ENCODE results near the gene GOLGA6A.

GRCh38 chr15:74041311-74041756, 41.0 kb downstream of the GOLGA6A start:
- TF ChIP-seq POLR2A (IDR thresholded peaks at IDR 0.05) = no peak
- TF ChIP-seq CTCF (IDR thresholded peaks at IDR 0.05) = no peak
- TF ChIP-seq EP300 (IDR thresholded peaks at IDR 0.05) = no peak
